K562 (cell line): Measurements from ENCODE around the gene ORC3.

ENCODE experiments used
- EZH2 ChIP-seq: IDR thresholded peaks from 2 replicates; pipeline ENCODE4 v1.6.1; 2012; ENCODE audit warnings: low read depth, mild to moderate bottlenecking, inconsistent platforms, low read length, borderline replicate concordance
- FOXP1 ChIP-seq: sonication (generic); formaldehyde crosslinking; IDR thresholded peaks from 2 replicates; pipeline ENCODE4 v1.8.0; 2022; ENCODE audit warnings: mild to moderate bottlenecking, missing genetic modification reagents
- UBTF ChIP-seq, 2 experiments: IDR thresholded peaks; 2 replicates each; pipeline ENCODE4 v1.6.1; 2012; ENCODE audit warnings: improper control_type of control experiment in 2 of 2, low read depth in 2 of 2, low read length in 2 of 2, borderline replicate concordance in 1 of 2

- TF ChIP-seq EZH2: no peak
- TF ChIP-seq FOXP1 (CRISPR knock-in tag): no peak
- TF ChIP-seq UBTF (IDR thresholded peaks at IDR 0.05; ENCODE audit: borderline replicate concordance in 1 of 2, low read depth in 2 of 2, low read length in 2 of 2): no peak
Measured at GRCh38 chr6:87656857-87657256, 66.9 kb downstream of the ORC3 start.
